Measurements from ENCODE around the gene HSF5.

DNA sequence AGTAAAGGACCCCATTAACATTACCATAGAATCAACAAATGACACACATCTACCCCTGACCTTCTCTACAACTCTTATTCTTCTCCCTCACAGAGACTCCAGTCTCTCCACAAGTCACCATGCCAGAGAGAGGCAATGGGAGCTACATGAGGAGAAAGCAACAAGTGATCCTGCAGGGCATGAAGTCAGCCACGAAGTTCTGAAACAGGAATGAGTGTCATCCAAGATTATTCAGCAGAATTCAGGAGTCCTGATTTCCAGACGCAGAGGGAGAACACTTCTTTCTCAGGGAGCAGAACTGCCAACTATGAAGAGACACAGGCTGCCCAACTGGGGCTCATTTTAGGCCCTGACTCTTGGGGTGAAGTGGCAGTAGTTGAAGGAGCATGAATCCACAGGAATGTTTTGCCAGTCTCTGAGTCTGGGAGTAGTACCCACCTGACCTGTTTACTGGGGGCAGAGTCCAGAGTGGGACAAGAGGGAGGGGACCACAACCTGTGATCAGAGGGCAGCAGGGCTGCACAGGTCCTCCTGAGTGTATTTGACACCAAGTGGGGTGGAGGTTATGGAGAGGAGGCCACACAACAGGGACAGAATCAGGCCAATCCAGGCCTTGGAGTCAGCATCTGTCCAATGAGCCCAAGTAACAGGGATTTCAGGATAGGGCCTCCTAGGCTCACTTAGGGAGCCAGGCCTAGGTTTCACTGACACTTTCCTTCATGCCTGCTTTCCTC is 28.6 kb upstream of the HSF5 start:
- no peak for TF ChIP-seq EZH2 (IDR thresholded peaks at IDR 0.05)
- TF ChIP-seq POLR2AphosphoS5 (IDR thresholded peaks at IDR 0.05; ENCODE audit: borderline replicate concordance, low read depth, low read length) = no peak
- TF ChIP-seq FOXP2 (optimal IDR thresholded peaks at IDR 0.05; ENCODE audit: control extremely low read depth, extremely low read length, insufficient read depth) = no peak

Measured in SK-N-MC (cell line).